IPS-18a (cell line): ENCODE measurements around the gene CYP39A1.
"Not testable (repeated sequence)": the region's sequence is repeated elsewhere in the genome, so short reads cannot be mapped to it uniquely, and the experiment has no call there.

Source experiments
- H3K27ac ChIP-seq: one replicate; pipeline ENCODE4 v1.5.1; 2013; ENCODE audit warnings: low read length
- H3K27me3 ChIP-seq: one replicate; pipeline ENCODE4 v1.6.1; 2013; ENCODE audit warnings: mild to moderate bottlenecking, low read length; ENCODE audit not compliant: control insufficient read depth, insufficient read depth
- H3K36me3 ChIP-seq: one replicate; pipeline ENCODE4 v1.6.1; 2013; ENCODE audit warnings: low read depth, low read length; ENCODE audit not compliant: control insufficient read depth
- H3K4me1 ChIP-seq: one replicate; pipeline ENCODE4 v1.6.1; 2013; ENCODE audit warnings: low read depth, low read length; ENCODE audit not compliant: control insufficient read depth
- H3K4me3 ChIP-seq: one replicate; pipeline ENCODE4 v1.5.1; 2013; ENCODE audit warnings: low read length
- H3K9ac ChIP-seq: one replicate; pipeline ENCODE4 v1.6.1; 2013; ENCODE audit warnings: mild to moderate bottlenecking, low read length, moderate library complexity
- H3K9me3 ChIP-seq: one replicate; pipeline ENCODE4 v1.6.1; 2013; ENCODE audit warnings: low read depth, low read length; ENCODE audit not compliant: control insufficient read depth

Gene CYP39A1

DNA sequence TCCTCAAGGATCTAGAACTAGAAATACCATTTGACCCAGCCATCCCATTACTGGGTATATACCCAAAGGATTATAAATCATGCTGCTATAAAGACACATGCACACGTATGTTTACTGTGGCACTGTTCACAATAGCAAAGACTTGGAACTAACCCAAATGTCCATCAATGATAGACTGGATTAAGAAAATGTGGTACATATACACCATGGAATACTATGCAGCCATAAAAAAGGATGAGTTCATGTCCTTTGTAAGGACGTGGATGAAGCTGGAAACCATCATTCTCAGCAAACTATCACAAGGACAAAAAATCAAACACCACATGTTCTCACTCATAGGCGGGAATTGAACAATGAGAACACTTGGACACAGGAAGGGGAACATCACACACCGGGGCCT lies 4.5 kb downstream of the CYP39A1 start:
- H3K27ac ChIP-seq, H3K4me1 ChIP-seq, H3K27me3 ChIP-seq, H3K9me3 ChIP-seq, H3K36me3 ChIP-seq, H3K4me3 ChIP-seq, H3K9ac ChIP-seq: not testable (repeated sequence)

DNA sequence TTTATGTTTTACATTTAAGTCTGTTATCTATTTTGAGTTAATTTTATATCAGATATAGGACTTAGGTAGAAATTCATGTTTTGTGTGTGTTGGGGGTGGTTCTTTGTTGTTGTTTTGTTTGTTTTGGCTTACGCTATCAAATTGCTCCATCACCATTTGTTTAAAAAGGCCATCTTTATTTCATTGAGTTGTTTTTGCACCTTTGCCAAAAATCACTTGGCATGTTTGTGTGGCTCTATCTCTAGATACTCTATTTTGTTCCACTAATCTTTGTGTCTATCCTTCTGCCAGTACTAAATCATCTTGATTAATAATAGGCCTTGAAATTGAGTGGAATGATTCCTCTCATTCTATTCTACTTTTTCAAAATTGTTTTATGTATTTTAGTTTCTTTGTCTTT lies 7.4 kb downstream of the CYP39A1 start:
- Histone ChIP-seq H3K9ac (no peak overlapping the region), H3K9me3 (no peaks in the 10 kb centered on the region), H3K27me3 (no peaks in the 10 kb centered on the region), H3K36me3 (no peaks in the 10 kb centered on the region), H3K27ac (no peak overlapping the region), H3K4me1 (no peaks in the 10 kb centered on the region), H3K4me3 (no peak overlapping the region)

DNA sequence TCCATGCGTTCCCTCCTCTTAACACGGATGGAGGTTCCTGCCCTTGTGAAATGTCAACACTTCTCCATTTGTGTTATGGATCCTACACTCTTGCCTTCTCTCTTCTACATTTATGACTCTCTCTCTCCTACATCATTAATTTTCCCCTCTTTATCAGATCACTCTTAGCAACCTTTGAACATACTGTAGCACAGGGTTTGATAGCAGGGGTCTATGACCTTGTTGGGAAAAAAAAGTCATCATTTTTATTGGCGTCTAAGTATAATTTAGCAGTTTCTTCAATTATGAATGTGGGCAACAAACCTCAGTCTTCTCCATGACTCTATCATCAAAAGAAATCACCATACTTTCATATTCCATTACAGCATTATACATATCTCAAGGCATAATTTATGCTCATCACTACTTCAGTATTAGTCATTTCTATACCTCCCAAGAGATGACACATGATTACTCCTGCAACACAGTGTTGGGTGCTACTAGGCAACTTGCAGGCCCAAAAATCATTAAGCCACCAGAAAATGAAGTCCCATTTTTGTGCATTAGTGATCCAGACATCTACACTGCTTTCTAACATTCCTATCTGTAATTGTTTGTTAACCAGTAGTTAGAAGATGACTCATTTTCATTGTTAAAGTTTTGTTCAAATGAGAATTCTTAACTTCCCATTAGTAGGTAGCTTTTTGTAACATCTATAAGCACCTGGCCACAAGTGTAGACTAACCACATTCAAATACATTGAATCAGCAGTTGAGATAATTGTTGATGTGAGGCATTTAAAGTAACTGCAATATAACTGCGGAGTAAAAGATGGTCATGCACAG lies 9.5 kb downstream of the CYP39A1 start:
- Histone ChIP-seq H3K9me3 (no peaks in the 10 kb centered on the region), H3K9ac (no peak overlapping the region), H3K27ac (no peak overlapping the region), H3K4me3 (no peak overlapping the region), H3K27me3 (no peaks in the 10 kb centered on the region), H3K4me1 (peaks cover 4% of the 10 kb centered on the region), H3K36me3 (no peaks in the 10 kb centered on the region)

DNA sequence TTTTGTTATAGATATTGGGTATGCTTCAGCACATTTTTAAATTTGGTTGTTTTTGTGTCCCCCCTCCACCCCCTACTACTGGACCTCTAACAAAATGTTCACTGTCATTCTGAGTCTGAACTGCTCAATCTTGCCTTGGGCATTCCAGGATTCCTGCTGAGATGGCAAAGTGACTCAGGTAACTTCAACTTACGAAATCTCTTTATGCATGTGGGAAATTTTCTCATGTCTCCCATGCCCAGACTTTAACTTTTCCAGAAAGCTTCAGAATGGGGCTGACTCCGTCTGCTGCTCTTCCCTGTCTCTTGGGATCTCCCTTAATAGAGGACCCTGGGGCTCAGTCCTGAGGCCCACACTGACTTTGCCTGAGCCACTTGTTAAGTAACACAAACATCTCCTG lies 14.0 kb downstream of the CYP39A1 start:
- no peaks in the 10 kb centered on the region for H3K36me3 ChIP-seq
- H3K27me3 ChIP-seq = no peaks in the 10 kb centered on the region
- no peak overlapping the region for H3K9ac ChIP-seq
- H3K4me3 ChIP-seq = no peak overlapping the region
- peaks cover 4% of the 10 kb centered on the region for H3K4me1 ChIP-seq
- no peaks in the 10 kb centered on the region for H3K9me3 ChIP-seq
- H3K27ac ChIP-seq = no peak overlapping the region

DNA sequence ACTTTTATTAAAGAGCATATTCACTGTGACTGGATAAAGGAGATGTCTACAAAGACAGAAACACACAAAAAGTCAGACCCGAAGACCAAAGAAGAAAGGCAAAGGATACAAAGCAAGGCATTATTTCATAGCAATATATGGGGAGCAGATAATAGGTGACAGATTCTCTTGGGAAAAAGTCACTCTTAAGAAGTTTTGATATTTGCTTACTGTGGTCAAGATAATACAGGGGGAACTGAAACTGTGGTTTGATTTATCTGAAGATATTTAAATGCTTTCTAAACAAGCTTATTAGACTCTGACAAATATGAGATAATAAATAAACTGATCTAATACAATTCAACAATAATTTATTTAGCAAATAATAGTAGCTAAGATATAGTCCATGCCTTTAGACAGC lies 14.7 kb downstream of the CYP39A1 start:
- Histone ChIP-seq H3K4me3 (no peak overlapping the region), H3K9ac (no peak overlapping the region), H3K36me3 (no peaks in the 10 kb centered on the region), H3K27me3 (no peaks in the 10 kb centered on the region), H3K27ac (no peak overlapping the region), H3K9me3 (no peaks in the 10 kb centered on the region), H3K4me1 (peaks cover 4% of the 10 kb centered on the region)

DNA sequence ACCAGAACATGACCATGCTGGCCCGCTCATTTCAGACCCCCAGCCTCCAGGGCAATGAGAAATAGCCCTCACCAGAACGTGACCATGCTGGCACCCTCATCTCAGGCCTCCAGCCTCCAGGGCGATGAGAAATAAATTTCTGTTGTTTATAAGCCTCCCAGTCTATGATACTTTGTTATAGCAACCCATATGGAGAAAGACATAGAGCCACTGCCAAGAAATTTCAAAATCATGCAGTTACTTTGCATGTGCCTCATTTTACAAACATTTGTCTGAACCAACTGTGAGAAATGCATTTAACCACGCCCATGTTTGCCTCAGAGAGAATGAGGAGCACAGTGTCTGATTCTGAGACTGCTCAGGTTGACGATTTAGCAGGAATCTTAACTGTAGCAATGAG lies 15.5 kb downstream of the CYP39A1 start:
- H3K4me3 ChIP-seq = no peak overlapping the region
- H3K9me3 ChIP-seq = no peaks in the 10 kb centered on the region
- H3K27ac ChIP-seq = no peak overlapping the region
- H3K4me1 ChIP-seq = peaks cover 4% of the 10 kb centered on the region
- H3K27me3 ChIP-seq = no peaks in the 10 kb centered on the region
- H3K36me3 ChIP-seq = no peaks in the 10 kb centered on the region
- H3K9ac ChIP-seq = no peak overlapping the region

DNA sequence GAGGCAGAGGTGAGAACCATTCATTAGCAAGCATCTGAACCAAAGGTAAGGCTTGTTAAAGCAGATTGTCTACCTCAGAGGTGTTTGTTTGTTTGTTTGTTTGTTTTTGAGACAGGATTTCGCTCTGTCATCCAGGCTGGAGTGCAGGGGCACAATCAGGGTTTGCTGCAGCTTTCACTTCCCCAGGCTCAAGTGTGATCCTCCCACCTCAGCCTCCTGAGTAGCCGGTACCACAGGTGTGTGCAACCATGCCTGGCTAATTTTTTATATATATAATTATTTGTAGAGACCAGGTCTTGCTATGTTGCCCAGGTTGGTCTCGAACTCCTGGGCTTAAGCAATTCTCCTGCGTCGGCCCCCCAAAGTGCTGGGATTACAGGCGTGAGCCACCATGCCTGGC lies 17.2 kb downstream of the CYP39A1 start:
- Histone ChIP-seq H3K9me3 (no peaks in the 10 kb centered on the region), H3K4me3 (no peak overlapping the region), H3K9ac (no peak overlapping the region), H3K4me1 (peaks cover 4% of the 10 kb centered on the region), H3K27me3 (no peaks in the 10 kb centered on the region), H3K27ac (no peak overlapping the region), H3K36me3 (no peaks in the 10 kb centered on the region)

DNA sequence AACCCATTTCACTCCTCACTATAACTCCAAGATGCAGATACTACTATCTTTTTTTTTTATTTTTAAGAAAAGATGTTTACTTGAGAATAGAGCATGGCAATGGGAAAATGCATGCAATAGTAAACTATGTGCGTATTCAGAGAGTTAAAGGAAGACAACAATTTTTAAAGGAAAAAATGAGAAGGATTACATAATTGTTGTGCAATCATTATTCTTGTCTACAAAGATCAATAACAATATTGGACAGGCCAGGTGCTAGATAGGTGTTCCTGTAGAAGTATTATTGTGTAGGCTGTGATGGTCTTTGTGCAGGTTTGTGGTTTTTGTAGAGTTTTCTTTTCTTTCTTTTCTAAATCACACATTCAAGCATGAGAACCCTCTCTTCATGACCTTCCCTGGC lies 20.6 kb downstream of the CYP39A1 start:
- Histone ChIP-seq H3K4me1 (no peaks in the 10 kb centered on the region), H3K9ac (no peak overlapping the region), H3K27me3 (no peaks in the 10 kb centered on the region), H3K36me3 (no peaks in the 10 kb centered on the region), H3K27ac (no peak overlapping the region), H3K9me3 (no peaks in the 10 kb centered on the region), H3K4me3 (no peak overlapping the region)

DNA sequence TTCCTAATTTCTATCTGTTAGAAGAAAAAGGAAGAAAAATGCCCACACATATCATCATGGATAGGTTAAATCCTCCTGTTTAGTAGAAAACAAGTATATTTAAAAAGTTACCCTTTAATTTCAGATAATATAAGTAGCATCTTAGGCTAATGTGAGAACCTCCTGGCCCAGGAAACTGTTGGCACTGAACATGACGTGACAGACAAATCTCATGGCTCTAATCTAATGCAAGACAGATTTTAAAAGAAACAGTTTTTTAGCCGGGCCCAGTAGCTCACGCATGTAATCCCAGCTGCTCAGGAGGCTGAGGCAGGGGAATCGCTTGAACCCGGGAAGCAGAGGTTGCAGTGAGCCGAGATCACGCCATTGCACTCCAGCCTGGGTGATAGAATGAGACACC lies 22.9 kb downstream of the CYP39A1 start:
- Histone ChIP-seq H3K4me1 (no peaks in the 10 kb centered on the region), H3K36me3 (no peaks in the 10 kb centered on the region), H3K27ac (no peak overlapping the region)

DNA sequence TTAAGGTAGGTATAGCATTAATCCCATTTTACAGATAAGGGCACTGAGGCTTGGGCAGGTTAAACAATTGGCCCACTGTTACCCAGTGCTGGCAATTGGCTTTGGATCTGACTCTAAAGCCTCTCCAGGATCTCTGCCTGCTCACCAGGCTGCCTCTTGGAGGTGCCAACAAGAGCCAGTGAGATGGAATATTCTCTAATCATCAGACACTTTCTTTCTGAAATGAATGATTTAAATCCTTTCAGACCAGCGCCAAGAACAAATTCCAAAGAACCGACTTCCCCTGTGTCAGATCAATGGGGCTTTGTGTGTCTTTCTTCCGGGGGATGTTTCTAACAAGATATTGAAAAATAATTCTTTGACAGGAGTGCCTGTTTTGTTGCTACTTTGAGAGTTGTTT lies 23.6 kb downstream of the CYP39A1 start:
- Histone ChIP-seq H3K27ac (no peak overlapping the region), H3K4me1 (no peaks in the 10 kb centered on the region), H3K27me3 (no peaks in the 10 kb centered on the region), H3K4me3 (no peak overlapping the region), H3K36me3 (no peaks in the 10 kb centered on the region), H3K9ac (no peak overlapping the region), H3K9me3 (no peaks in the 10 kb centered on the region)

More for the DNA sequence above, 22.9 kb downstream of the CYP39A1 start:
- H3K27me3 ChIP-seq = no peaks in the 10 kb centered on the region
- no peak overlapping the region for H3K9ac ChIP-seq
- H3K9me3 ChIP-seq = no peaks in the 10 kb centered on the region
- no peak overlapping the region for H3K4me3 ChIP-seq

DNA sequence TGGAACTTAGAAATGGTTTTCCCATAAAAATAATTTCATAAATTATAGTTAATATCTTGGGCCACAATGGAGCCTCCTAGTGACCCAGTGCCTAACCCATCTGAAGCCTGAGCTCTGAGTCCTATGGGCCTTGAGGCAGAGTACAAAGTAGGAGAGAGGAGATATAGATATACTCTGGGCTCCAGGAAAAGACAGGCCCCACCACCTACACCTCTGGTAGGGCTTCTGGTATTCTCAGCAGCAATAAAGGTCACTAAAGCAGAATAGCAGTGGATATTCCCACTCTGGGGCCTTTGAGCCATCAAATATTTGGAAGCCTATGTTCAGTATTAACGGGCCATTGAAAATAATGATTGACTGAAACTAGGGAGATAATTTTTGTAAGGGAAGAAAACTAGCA lies 24.1 kb downstream of the CYP39A1 start:
- Histone ChIP-seq H3K27me3 (no peaks in the 10 kb centered on the region), H3K9ac (no peak overlapping the region), H3K9me3 (no peaks in the 10 kb centered on the region), H3K4me3 (no peak overlapping the region), H3K4me1 (no peaks in the 10 kb centered on the region), H3K27ac (no peak overlapping the region), H3K36me3 (no peaks in the 10 kb centered on the region)

DNA sequence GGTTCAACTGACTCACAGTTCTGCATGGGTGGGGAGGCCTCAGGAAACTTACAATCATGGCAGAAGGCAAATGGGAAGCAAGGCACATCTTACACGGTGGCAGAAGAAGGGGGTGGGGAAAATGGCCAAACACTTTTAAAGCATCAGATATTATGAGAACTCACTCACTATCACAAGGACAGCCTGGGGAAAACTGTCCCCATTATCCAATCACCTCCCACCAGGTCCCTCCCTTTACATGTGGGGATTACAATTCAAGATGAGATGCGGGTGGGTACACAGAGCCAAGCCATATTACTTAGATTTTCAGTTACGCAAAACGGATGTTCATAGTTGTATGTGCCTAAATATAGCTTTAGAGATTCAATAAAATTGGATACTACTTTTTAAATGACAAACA lies 25.6 kb downstream of the CYP39A1 start:
- Histone ChIP-seq H3K4me3 (no peak overlapping the region), H3K27me3 (no peaks in the 10 kb centered on the region), H3K9ac (no peak overlapping the region), H3K9me3 (no peaks in the 10 kb centered on the region), H3K4me1 (no peaks in the 10 kb centered on the region), H3K27ac (no peak overlapping the region), H3K36me3 (no peaks in the 10 kb centered on the region)
